Measurements from ENCODE around the gene ITGAL.

GRCh38 chr16:30571445-30572322 is 99.1 kb downstream of the ITGAL start, which contains the start of gene ZNF688:
- TF ChIP-seq CTCF (IDR thresholded peaks at IDR 0.05; ENCODE audit: insufficient read depth, low read depth, low read length) (no peak), EZH2 (IDR thresholded peaks at IDR 0.05; ENCODE audit: insufficient read depth, low read length) (no peak)

Measured in astrocyte (in vitro differentiated cells and primary cell).